Stimulated activated CD4-positive, alpha-beta T cell treated with anti-CD3 and anti-CD28 coated beads, Interleukin-1b, Interleukin-23, amount 100 ng/mL, for 24 hours (primary cell): ENCODE results near the gene DIAPH1.

Experiments used
- DNase-seq, 4 experiments: peaks; one replicate each; pipeline ENCODE4 v3.0.0-alpha.2; 2020; ENCODE audit warnings: low read depth in 4 of 4, low spot score in 1 of 4

DIAPH1 gene

GRCh38 chr5:141618804-141619554, at the start of gene DIAPH1:
TSS of gene DIAPH1 (minus strand) at chr5:141619000. CDS start at chr5:141618914, 86 bp downstream.
- peak; percentile 98 to 100 (median 98) for DNase-seq

- no peak for DNase-seq
Observed at GRCh38 chr5:141665995-141666940, 47.5 kb upstream of the DIAPH1 start.

DNA sequence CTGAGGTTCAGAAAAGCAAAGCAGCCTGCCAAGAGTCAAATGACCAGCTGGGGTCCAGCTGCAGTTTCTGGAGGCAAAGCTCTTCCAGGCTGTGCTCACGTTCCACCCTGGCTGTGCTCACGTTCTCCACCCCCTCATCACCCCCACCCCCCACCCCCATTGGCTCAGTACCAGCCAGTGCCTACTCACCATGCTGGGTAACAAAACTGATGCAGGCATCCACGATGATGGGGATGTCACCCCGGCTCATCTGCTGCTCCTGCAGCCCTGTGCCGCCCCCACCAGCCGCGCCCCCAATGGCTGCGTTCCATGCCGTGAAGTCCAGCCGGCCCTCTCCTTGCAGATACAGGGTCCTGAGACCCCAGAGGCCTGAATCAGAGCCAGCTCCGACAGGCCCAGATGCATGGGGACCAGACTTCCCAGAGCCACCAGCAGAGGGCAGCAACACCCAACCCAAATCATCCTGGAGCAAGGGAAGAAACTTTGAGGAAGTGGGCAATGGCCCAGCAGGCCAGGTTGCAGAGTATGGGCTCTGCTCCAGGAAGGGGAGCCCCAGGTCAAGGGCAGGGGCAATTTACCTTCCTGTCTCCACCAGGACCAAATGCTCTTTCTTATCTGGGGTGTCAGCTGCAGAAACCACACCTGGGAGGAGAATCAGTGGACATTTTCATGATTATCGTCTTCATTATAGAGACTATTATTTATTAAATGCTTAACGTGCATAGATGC, 46.1 kb upstream of the DIAPH1 start:
- peak; percentile 29 to 67 (median 61) for DNase-seq

DNA sequence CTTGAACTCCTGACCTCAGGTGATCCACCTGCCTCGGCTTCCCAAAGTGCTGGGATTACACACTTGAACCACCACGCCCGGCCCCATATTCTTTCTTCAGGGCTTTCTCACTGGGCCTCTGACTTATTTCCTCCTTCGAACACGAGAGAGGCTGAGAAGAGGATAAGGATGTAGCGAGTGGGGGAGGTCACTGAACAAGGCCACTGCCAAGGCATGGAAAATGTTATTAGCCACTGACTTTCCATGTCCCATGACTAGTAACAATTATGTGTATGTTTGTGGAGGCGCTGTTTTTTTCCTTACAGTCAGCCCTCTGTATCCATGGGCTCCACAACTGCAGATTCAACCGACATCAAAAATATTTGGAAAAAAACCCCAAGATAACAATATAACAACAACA, 44.7 kb upstream of the DIAPH1 start:
- DNase-seq: no peak

DNA sequence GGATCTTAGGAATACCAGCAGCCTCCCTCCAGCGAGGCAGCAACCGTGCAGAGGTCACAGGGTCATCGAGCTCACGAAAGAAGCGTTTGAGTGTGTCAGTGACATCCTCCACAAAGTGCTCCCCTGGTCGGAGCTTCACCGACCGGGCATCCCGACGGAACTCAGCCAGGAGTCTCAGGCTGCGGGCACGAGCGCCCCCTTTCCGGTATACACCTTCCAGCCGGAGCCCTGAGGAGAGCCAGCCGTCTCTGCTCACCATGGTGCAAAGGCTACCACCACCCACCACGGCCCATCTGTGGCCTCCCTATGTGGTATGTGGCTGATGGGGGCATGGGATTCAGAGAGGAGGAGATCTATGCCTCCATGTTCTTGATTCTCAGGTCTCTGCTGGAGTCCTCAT, 43.2 kb upstream of the DIAPH1 start:
- DNase-seq: no peak

GRCh38 chr5:141657937-141658545, 39.2 kb upstream of the DIAPH1 start:
- DNase-seq: no peak

- DNase-seq: no peak
Observed at GRCh38 chr5:141657404-141657803, 38.6 kb upstream of the DIAPH1 start.

- DNase-seq: no peak
Observed at GRCh38 chr5:141656396-141656795, 37.6 kb upstream of the DIAPH1 start.

DNA sequence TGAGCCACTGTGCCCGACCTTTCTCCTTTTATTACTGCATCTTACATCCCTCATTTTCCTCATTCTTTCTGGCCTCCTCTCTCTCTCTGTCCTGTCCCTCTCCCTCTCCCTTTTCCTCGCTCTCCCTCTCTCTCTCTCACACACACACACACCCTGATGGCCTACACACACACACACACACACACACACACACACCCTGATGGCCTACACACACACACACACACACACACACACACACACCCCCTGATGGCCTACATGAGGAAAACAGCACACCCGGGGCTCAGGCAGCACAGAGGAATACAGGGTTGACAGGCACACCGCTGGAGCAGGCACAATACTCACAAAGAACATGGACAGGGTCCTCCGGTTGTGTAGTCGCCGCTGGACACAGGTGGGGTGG, 36.2 kb upstream of the DIAPH1 start:
- no peak for DNase-seq

DNA sequence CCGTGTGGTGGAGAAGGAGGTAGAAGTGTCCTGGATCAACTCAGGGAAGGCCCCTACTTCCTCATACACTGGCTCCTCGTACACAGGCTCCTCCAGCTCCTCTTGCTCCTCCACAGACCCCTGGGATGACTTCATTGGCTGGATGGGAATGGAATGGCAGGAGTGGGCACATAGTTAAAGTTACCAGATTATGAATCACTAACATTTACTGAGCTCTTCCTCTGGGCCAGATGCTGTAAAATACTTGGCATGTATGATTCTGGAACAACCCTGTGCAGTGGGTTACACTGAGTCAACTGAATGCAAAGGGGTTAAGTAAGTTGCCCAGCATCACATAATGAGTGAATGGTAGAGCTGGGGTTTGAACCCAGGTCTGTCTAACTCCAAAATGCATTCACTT, 35.5 kb upstream of the DIAPH1 start:
- no peak for DNase-seq

GRCh38 chr5:141651728-141652105, 32.9 kb upstream of the DIAPH1 start:
- DNase-seq: no peak

DNA sequence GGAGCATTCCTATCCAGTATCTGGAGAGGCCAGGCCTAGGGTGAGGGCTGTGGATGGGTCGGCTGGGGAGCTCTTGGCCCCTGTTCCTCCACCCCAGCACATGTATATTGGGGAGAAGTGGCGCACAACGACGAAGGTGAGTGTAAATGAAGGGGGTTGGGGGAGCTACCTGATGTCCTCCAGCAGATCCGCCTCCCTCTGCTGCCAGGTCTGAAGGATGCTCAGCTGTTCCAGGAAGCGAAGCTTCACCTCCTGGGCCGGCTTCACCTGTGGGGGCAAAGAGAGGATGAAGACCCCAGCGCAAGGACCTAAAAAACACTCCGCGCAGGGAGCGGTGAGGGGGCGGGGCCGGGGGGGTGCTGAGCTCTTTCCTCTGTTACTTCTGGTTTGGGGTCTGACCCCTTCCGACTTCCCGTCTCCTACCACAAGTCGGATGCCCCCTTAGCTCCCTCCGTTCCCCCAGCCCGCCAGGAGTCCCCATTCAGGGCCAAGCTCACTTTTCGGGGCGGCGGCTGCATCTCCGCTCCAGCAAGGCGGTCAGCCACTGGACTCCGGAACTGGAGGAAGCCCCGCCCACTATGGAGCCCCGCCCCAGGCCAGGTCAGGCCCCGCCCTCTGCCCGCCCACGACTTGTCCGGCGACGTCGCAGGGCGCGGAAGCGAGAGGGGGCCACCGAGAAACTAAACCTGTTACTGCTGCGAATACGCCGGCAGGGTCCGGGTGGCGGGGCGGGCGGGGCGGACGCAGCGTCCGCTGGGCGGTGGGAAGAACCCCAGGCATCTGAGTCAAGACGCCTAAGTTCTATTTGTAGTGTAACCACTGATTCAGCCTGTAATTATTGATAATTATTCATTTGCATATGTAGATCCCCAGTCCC, 32.3 kb upstream of the DIAPH1 start, which contains the start of gene FCHSD1:
FCHSD1 (minus strand) TSS at position 568 of the 877 bp plus-strand sequence; CDS start at position 518, 50 bp downstream.
- peak; percentile 65 to 78 (median 67) for DNase-seq

DNA sequence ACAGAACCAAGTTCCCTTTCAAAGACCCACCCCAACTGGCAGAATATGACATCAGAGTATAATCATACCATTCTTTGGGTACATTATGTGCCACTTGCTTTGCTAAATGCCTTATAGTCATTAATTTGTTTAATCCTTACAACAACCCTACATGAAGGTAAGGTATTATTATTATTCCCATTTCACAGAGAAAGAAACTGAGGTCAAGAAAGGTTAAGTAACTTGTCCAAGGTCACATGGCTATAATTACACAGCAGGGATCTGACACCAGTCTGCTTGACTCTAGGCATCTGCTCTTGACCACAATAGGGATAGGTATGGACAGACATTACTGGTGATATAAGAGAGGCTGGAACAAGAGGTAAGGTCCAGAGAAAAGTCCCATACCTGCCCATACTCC, 31.2 kb upstream of the DIAPH1 start:
- DNase-seq: no peak

GRCh38 chr5:141649056-141649688, 30.4 kb upstream of the DIAPH1 start:
- DNase-seq: no peak

DNA sequence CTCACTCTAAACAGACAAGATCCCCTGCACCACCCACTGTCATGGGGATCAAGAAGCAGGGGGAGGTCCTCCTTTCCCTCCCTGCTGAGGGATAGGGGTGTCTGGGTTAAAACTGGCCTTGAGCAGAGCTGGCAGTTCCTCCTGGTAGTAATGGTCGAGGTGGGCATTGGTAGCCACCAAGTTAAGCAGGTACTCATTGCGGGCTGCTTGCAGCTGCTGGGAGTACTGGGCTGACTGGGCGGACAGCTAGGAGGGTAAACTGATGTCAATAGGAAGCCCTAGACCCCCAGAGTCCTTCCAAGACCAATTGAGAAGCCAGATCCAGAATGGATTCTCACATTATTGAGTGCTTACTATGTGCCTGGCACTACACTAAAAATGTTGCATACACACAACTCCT, 29.1 kb upstream of the DIAPH1 start:
- no peak for DNase-seq

- no peak for DNase-seq
Observed at GRCh38 chr5:141647242-141647641, 28.4 kb upstream of the DIAPH1 start.

DNA sequence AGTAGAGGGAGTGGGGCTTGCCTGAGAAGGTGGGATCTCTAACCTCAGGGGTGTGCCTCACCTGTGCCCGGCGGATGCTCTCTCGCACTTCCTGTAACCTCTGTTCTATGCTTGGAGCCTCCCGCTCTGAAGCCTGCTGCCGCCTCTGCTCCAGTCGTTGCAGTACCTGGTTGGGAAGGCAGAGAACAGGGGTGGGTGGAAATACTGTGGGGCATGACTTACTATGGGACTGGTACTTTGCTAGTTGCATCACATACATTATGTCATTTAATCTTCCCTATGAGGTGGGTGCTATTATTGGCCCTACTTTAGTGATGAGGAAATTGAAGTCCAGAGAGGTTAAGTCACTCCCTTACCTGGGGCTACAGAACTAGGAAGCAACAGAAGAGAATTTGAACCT, 27.2 kb upstream of the DIAPH1 start:
- no peak for DNase-seq

DNA sequence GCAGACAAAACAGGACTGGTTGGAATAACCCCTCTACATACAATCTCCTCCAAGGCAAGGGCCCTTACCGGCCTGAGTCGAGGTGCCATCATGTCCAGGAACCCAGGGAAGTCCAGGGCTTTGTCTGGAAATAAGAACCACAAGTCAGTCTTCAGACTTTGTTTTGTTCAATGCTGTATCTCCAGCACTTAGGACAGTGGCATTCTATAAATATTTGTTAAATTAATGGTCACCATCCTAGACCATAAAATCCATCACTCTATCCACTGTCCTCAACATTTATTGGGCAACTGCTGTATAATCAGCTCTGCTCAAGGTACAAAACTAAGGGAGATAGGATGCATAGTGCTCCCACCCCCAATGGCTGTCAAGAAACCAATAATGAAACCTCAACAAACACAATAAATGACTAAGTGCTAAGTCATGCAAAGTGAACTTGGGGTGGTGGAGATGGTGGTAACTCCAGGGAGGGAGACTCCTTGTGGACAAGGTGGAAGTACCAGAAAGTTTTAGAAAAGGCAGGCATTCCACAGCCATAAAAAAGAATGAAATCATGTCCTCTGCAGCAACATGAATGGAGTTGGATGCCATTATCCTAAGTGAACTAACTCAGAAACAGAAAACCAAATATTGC, 23.0 kb upstream of the DIAPH1 start:
- no peak for DNase-seq

DNA sequence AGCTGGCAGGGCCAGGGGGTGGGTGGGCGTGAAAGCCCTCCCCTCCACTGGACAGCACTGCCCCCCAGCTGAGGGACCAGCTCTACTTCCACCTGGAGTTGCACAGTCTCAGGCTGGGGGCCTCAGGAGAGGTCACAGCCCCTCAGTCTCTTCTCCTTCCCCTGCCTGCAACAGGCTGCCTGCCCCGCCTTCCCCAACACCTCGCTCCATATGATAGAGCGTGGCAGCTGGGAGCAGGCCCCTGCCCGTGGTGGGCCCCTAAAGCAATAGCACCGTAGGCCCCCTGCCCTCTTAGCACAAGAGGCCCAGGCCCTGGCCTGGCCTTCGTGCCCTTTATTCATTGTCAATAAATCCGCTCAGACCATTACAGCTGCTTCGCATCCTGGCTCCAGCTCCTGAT, 21.9 kb upstream of the DIAPH1 start:
- DNase-seq: no peak
